ENCODE results near the gene CUL4B. TPM values are rescaled to one million over a fixed set of nuclear protein-coding genes. Genes with fewer than 3 reads are reported as not detected.
A peak's percentile ranks its signal among the peaks of the same experiment; 100 is the strongest.

The CUL4B gene
- polyA plus RNA-seq, 4 donors = 10.8 to 31.8 (median 13.4) TPM

- DNase-seq = no peak
- no peak overlapping the region for H3K4me3 ChIP-seq (ENCODE audit: low read depth in 1 of 3, low read length in 3 of 3)
- peaks cover 0 to 5% (median 0%) of the 10 kb centered on the region in 3 donors for H3K4me1 ChIP-seq (ENCODE audit: control insufficient read depth in 3 of 3, insufficient read depth in 2 of 3, low read depth in 1 of 3, low read length in 2 of 3)
- peak overlapping the region in 1 of 3 donors; percentile 27 for H3K27ac ChIP-seq (ENCODE audit: low read depth in 1 of 3, low read length in 2 of 3)
- no peaks in the 10 kb centered on the region for H3K36me3 ChIP-seq (ENCODE audit: control insufficient read depth in 3 of 3, insufficient read depth in 2 of 3, low read depth in 1 of 3, low read length in 3 of 3)
- no peak for FAIRE-seq
- no peaks in the 10 kb centered on the region for H3K27me3 ChIP-seq (ENCODE audit: control insufficient read depth in 3 of 3, insufficient read depth in 3 of 3, low read length in 3 of 3)
- no peaks in the 10 kb centered on the region for H3K9me3 ChIP-seq (ENCODE audit: control insufficient read depth in 2 of 2, insufficient read depth in 1 of 2, low read depth in 1 of 2, low read length in 1 of 2)
- WGBS, 3 donors = 54 to 80% (median 68%) methylated on average over 3 of the region's 3 CpGs
Measured at GRCh38 chrX:120568609-120569008, 7.8 kb upstream of the CUL4B start.

GRCh38 chrX:120568035-120568434 lies 7.3 kb upstream of the CUL4B start:
- DNase-seq = peak; percentile 25 to 44
- no peaks in the 10 kb centered on the region for H3K36me3 ChIP-seq (ENCODE audit: control insufficient read depth in 3 of 3, insufficient read depth in 2 of 3, low read depth in 1 of 3, low read length in 3 of 3)
- no peak for FAIRE-seq
- H3K27ac ChIP-seq (ENCODE audit: low read depth in 1 of 3, low read length in 2 of 3) = peak overlapping the region in 1 of 3 donors; percentile 55
- H3K27me3 ChIP-seq (ENCODE audit: control insufficient read depth in 3 of 3, insufficient read depth in 3 of 3, low read length in 3 of 3) = no peaks in the 10 kb centered on the region
- peaks cover 0 to 10% (median 0%) of the 10 kb centered on the region in 3 donors for H3K4me1 ChIP-seq (ENCODE audit: control insufficient read depth in 3 of 3, insufficient read depth in 2 of 3, low read depth in 1 of 3, low read length in 2 of 3)
- H3K9me3 ChIP-seq (ENCODE audit: control insufficient read depth in 2 of 2, insufficient read depth in 1 of 2, low read depth in 1 of 2, low read length in 1 of 2) = no peaks in the 10 kb centered on the region
- no peak overlapping the region for H3K4me3 ChIP-seq (ENCODE audit: low read depth in 1 of 3, low read length in 3 of 3)

- H3K36me3 ChIP-seq (ENCODE audit: control insufficient read depth in 3 of 3, insufficient read depth in 2 of 3, low read depth in 1 of 3, low read length in 3 of 3) = no peaks in the 10 kb centered on the region
- no peak for DNase-seq
- no peak overlapping the region for H3K27ac ChIP-seq (ENCODE audit: low read depth in 1 of 3, low read length in 2 of 3)
- H3K4me3 ChIP-seq (ENCODE audit: low read depth in 1 of 3, low read length in 3 of 3) = no peak overlapping the region
- WGBS, 3 donors = 60 to 84% (median 79%) methylated on average over 2 to 3 of the region's 3 CpGs
- H3K27me3 ChIP-seq (ENCODE audit: control insufficient read depth in 3 of 3, insufficient read depth in 3 of 3, low read length in 3 of 3) = no peaks in the 10 kb centered on the region
- no peak for FAIRE-seq
- no peaks in the 10 kb centered on the region for H3K9me3 ChIP-seq (ENCODE audit: control insufficient read depth in 2 of 2, insufficient read depth in 1 of 2, low read depth in 1 of 2, low read length in 1 of 2)
- peaks cover 0 to 22% (median 2%) of the 10 kb centered on the region in 3 donors for H3K4me1 ChIP-seq (ENCODE audit: control insufficient read depth in 3 of 3, insufficient read depth in 2 of 3, low read depth in 1 of 3, low read length in 2 of 3)
Measured at GRCh38 chrX:120566817-120567216, 6.1 kb upstream of the CUL4B start.

- H3K27ac ChIP-seq (ENCODE audit: low read depth in 1 of 3, low read length in 2 of 3) = no peak overlapping the region
- peaks cover 0 to 22% (median 2%) of the 10 kb centered on the region in 3 donors for H3K4me1 ChIP-seq (ENCODE audit: control insufficient read depth in 3 of 3, insufficient read depth in 2 of 3, low read depth in 1 of 3, low read length in 2 of 3)
- no peaks in the 10 kb centered on the region for H3K9me3 ChIP-seq (ENCODE audit: control insufficient read depth in 2 of 2, insufficient read depth in 1 of 2, low read depth in 1 of 2, low read length in 1 of 2)
- FAIRE-seq (no peak), DNase-seq (no peak)
- H3K36me3 ChIP-seq (ENCODE audit: control insufficient read depth in 3 of 3, insufficient read depth in 2 of 3, low read depth in 1 of 3, low read length in 3 of 3) = no peaks in the 10 kb centered on the region
- 79 to 85% (median 80%) methylated on average over 1 of the region's 1 CpG for WGBS, 3 donors
- H3K27me3 ChIP-seq (ENCODE audit: control insufficient read depth in 3 of 3, insufficient read depth in 3 of 3, low read length in 3 of 3) = no peaks in the 10 kb centered on the region
- H3K4me3 ChIP-seq (ENCODE audit: low read depth in 1 of 3, low read length in 3 of 3) = no peak overlapping the region
Measured at GRCh38 chrX:120564925-120565324, 4.2 kb upstream of the CUL4B start.

- Histone ChIP-seq H3K4me3 (ENCODE audit: low read depth in 1 of 3, low read length in 3 of 3) (no peak overlapping the region), H3K36me3 (ENCODE audit: control insufficient read depth in 3 of 3, insufficient read depth in 2 of 3, low read depth in 1 of 3, low read length in 3 of 3) (no peaks in the 10 kb centered on the region), H3K27me3 (ENCODE audit: control insufficient read depth in 3 of 3, insufficient read depth in 3 of 3, low read length in 3 of 3) (no peaks in the 10 kb centered on the region), H3K27ac (ENCODE audit: low read depth in 1 of 3, low read length in 2 of 3) (peak overlapping the region; percentile 45 to 60 (median 53)), H3K9me3 (ENCODE audit: control insufficient read depth in 2 of 2, insufficient read depth in 1 of 2, low read depth in 1 of 2, low read length in 1 of 2) (no peaks in the 10 kb centered on the region), H3K4me1 (ENCODE audit: control insufficient read depth in 3 of 3, insufficient read depth in 2 of 3, low read depth in 1 of 3, low read length in 2 of 3) (peaks cover 0 to 22% (median 2%) of the 10 kb centered on the region in 3 donors)
- FAIRE-seq (no peak), DNase-seq (no peak)
- WGBS, 3 donors = 43 to 64% (median 59%) methylated on average over 2 of the region's 2 CpGs
Measured at GRCh38 chrX:120562569-120562926, 1.8 kb upstream of the CUL4B start.

- 4 to 29% (median 9%) methylated on average over 12 of the region's 12 CpGs for WGBS, 3 donors
- peaks cover 0 to 22% (median 2%) of the 10 kb centered on the region in 3 donors for H3K4me1 ChIP-seq (ENCODE audit: control insufficient read depth in 3 of 3, insufficient read depth in 2 of 3, low read depth in 1 of 3, low read length in 2 of 3)
- peak overlapping the region in 2 of 3 donors; percentile 58 to 86 for H3K4me3 ChIP-seq (ENCODE audit: low read depth in 1 of 3, low read length in 3 of 3)
- DNase-seq = no peak
- no peak for FAIRE-seq
- no peaks in the 10 kb centered on the region for H3K36me3 ChIP-seq (ENCODE audit: control insufficient read depth in 3 of 3, insufficient read depth in 2 of 3, low read depth in 1 of 3, low read length in 3 of 3)
- peak overlapping the region; percentile 51 to 88 (median 81) for H3K27ac ChIP-seq (ENCODE audit: low read depth in 1 of 3, low read length in 2 of 3)
- H3K9me3 ChIP-seq (ENCODE audit: control insufficient read depth in 2 of 2, insufficient read depth in 1 of 2, low read depth in 1 of 2, low read length in 1 of 2) = no peaks in the 10 kb centered on the region
- no peaks in the 10 kb centered on the region for H3K27me3 ChIP-seq (ENCODE audit: control insufficient read depth in 3 of 3, insufficient read depth in 3 of 3, low read length in 3 of 3)
Measured at GRCh38 chrX:120561634-120562568, 1.1 kb upstream of the CUL4B start.

GRCh38 chrX:120560405-120560841 lies 339 bp downstream of the CUL4B start:
- no peaks in the 10 kb centered on the region for H3K9me3 ChIP-seq (ENCODE audit: control insufficient read depth in 2 of 2, insufficient read depth in 1 of 2, low read depth in 1 of 2, low read length in 1 of 2)
- peak overlapping the region; percentile 58 to 86 (median 61) for H3K4me3 ChIP-seq (ENCODE audit: low read depth in 1 of 3, low read length in 3 of 3)
- no peaks in the 10 kb centered on the region for H3K27me3 ChIP-seq (ENCODE audit: control insufficient read depth in 3 of 3, insufficient read depth in 3 of 3, low read length in 3 of 3)
- 2 to 35% (median 9%) methylated on average over 9 to 10 of the region's 10 CpGs for WGBS, 3 donors
- H3K36me3 ChIP-seq (ENCODE audit: control insufficient read depth in 3 of 3, insufficient read depth in 2 of 3, low read depth in 1 of 3, low read length in 3 of 3) = no peaks in the 10 kb centered on the region
- DNase-seq (peak; percentile 39 to 67), FAIRE-seq (no peak)
- H3K27ac ChIP-seq (ENCODE audit: low read depth in 1 of 3, low read length in 2 of 3) = peak overlapping the region; percentile 74 to 99 (median 98)
- H3K4me1 ChIP-seq (ENCODE audit: control insufficient read depth in 3 of 3, insufficient read depth in 2 of 3, low read depth in 1 of 3, low read length in 2 of 3) = peaks cover 0 to 22% (median 2%) of the 10 kb centered on the region in 3 donors

- Histone ChIP-seq H3K4me3 (ENCODE audit: low read depth in 1 of 3, low read length in 3 of 3) (peak overlapping the region; percentile 58 to 86 (median 61)), H3K9me3 (ENCODE audit: control insufficient read depth in 2 of 2, insufficient read depth in 1 of 2, low read depth in 1 of 2, low read length in 1 of 2) (no peaks in the 10 kb centered on the region), H3K36me3 (ENCODE audit: control insufficient read depth in 3 of 3, insufficient read depth in 2 of 3, low read depth in 1 of 3, low read length in 3 of 3) (no peaks in the 10 kb centered on the region), H3K27me3 (ENCODE audit: control insufficient read depth in 3 of 3, insufficient read depth in 3 of 3, low read length in 3 of 3) (no peaks in the 10 kb centered on the region), H3K4me1 (ENCODE audit: control insufficient read depth in 3 of 3, insufficient read depth in 2 of 3, low read depth in 1 of 3, low read length in 2 of 3) (peaks cover 0 to 22% (median 2%) of the 10 kb centered on the region in 3 donors), H3K27ac (ENCODE audit: low read depth in 1 of 3, low read length in 2 of 3) (peak overlapping the region; percentile 74 to 99 (median 98))
- DNase-seq (peak in 1 of 2 donors; percentile 43), FAIRE-seq (no peak)
- 0 to 34% (median 1%) methylated on average over 7 of the region's 7 CpGs for WGBS, 3 donors
Measured at GRCh38 chrX:120559804-120560203, 958 bp downstream of the CUL4B start.

Data from small intestine (tissue), 7 donors.